ENCODE results near the gene HASPIN.

- TF ChIP-seq CTCF (IDR thresholded peaks at IDR 0.05) (no peak), POLR2AphosphoS5 (IDR thresholded peaks at IDR 0.05) (no peak), POLR2A (IDR thresholded peaks at IDR 0.05) (no peak), EP300 (IDR thresholded peaks at IDR 0.05) (no peak)
Observed at GRCh38 chr17:3750926-3751325, 27.2 kb downstream of the HASPIN start.
